H9 (cell line): ENCODE data around the gene JUNB. TPM values are rescaled to one million over a fixed set of nuclear protein-coding genes. Genes with fewer than 3 reads are reported as not detected.

Experiments
- DNase-seq: peaks from one replicate; pipeline ENCODE4 v3.0.0-alpha.2; 2017
- H2AFZ ChIP-seq: one replicate; pipeline ENCODE4 v1.6.1; 2013; ENCODE audit warnings: mild to moderate bottlenecking, low read length, control low read depth, moderate library complexity
- H2AK5ac ChIP-seq: 2 replicates; pipeline ENCODE4 v1.6.1; 2013; ENCODE audit warnings: low read length, control low read depth, mixed read lengths; ENCODE audit not compliant: insufficient read length
- H2BK120ac ChIP-seq: one replicate; pipeline ENCODE4 v1.6.1; 2013; ENCODE audit warnings: low read depth, mild to moderate bottlenecking, low read length, control low read depth, inconsistent platforms; ENCODE audit not compliant: poor library complexity, severe bottlenecking
- H2BK12ac ChIP-seq: 2 replicates; pipeline ENCODE4 v1.6.1; 2013; ENCODE audit warnings: low read length, control low read depth, mixed read lengths, low read depth; ENCODE audit not compliant: insufficient read length
- H2BK15ac ChIP-seq: 2 replicates; pipeline ENCODE4 v1.6.1; 2013; ENCODE audit warnings: low read depth, low read length, control low read depth
- H2BK20ac ChIP-seq: one replicate; pipeline ENCODE4 v1.6.1; 2013; ENCODE audit warnings: low read depth, mild to moderate bottlenecking, low read length, control low read depth, inconsistent platforms; ENCODE audit not compliant: poor library complexity, severe bottlenecking
- H2BK5ac ChIP-seq: 2 replicates; pipeline ENCODE4 v1.6.1; 2013; ENCODE audit warnings: low read length, control low read depth, mixed read lengths; ENCODE audit not compliant: insufficient read length
- H3K14ac ChIP-seq: 2 replicates; pipeline ENCODE4 v1.6.1; 2013; ENCODE audit warnings: low read length, control low read depth; ENCODE audit not compliant: insufficient read depth
- H3K18ac ChIP-seq: 2 replicates; pipeline ENCODE4 v1.6.1; 2013; ENCODE audit warnings: low read depth, mild to moderate bottlenecking, mixed read lengths, low read length, control low read depth; ENCODE audit not compliant: insufficient read length
- H3K23ac ChIP-seq: 2 replicates; pipeline ENCODE4 v1.6.1; 2013; ENCODE audit warnings: low read length, control low read depth, mixed read lengths, low read depth; ENCODE audit not compliant: insufficient read length
- H3K23me2 ChIP-seq: 2 replicates; pipeline ENCODE4 v1.6.1; 2013; ENCODE audit warnings: low read depth, mild to moderate bottlenecking, mixed read lengths, low read length, control low read depth; ENCODE audit not compliant: insufficient read length, poor library complexity, severe bottlenecking
- H3K27ac ChIP-seq: 2 replicates; pipeline ENCODE4 v1.5.1; 2013; ENCODE audit warnings: low read length, control low read depth, mixed read lengths, low read depth; ENCODE audit not compliant: insufficient read length
- H3K27me3 ChIP-seq: 2 replicates; pipeline ENCODE4 v1.6.1; 2013; ENCODE audit warnings: low read length, control low read depth, inconsistent platforms; ENCODE audit not compliant: insufficient read depth
- H3K4ac ChIP-seq: 2 replicates; pipeline ENCODE4 v1.6.1; 2013; ENCODE audit warnings: low read depth, mild to moderate bottlenecking, control low read depth, inconsistent platforms, low read length, moderate library complexity
- H3K4me1 ChIP-seq: 2 replicates; pipeline ENCODE4 v1.6.1; 2013; ENCODE audit warnings: low read length, control low read depth, inconsistent platforms; ENCODE audit not compliant: insufficient read depth
- H3K4me2 ChIP-seq: 2 replicates; pipeline ENCODE4 v1.6.1; 2013; ENCODE audit warnings: low read length, control low read depth, mixed read lengths; ENCODE audit not compliant: insufficient read length, insufficient read depth
- H3K56ac ChIP-seq: 2 replicates; pipeline ENCODE4 v1.6.1; 2013; ENCODE audit warnings: low read depth, mild to moderate bottlenecking, mixed read lengths, low read length, control low read depth; ENCODE audit not compliant: insufficient read length
- H3K79me1 ChIP-seq: 2 replicates; pipeline ENCODE4 v1.6.1; 2013; ENCODE audit warnings: low read depth, mild to moderate bottlenecking, moderate library complexity, low read length, control low read depth, inconsistent platforms; ENCODE audit not compliant: insufficient read depth, poor library complexity, severe bottlenecking
- H3K79me2 ChIP-seq: 2 replicates; pipeline ENCODE4 v1.6.1; 2013; ENCODE audit warnings: low read length, control low read depth, inconsistent platforms; ENCODE audit not compliant: insufficient read depth
- H3K9ac ChIP-seq: 2 replicates; pipeline ENCODE4 v1.6.1; 2013; ENCODE audit warnings: low read length, control low read depth, mixed read lengths; ENCODE audit not compliant: insufficient read length; ENCODE audit errors: extremely low read depth
- H3K9me3 ChIP-seq: one replicate; pipeline ENCODE4 v1.6.1; 2013; ENCODE audit warnings: low read depth, low read length, inconsistent platforms; ENCODE audit not compliant: control insufficient read depth
- H3T11ph ChIP-seq: one replicate; pipeline ENCODE4 v1.6.1; 2013; ENCODE audit warnings: mild to moderate bottlenecking, low read length, control low read depth, inconsistent platforms
- H4K20me1 ChIP-seq: one replicate; pipeline ENCODE4 v1.6.1; 2013; ENCODE audit not compliant: control insufficient read depth, insufficient read length, insufficient read depth
- H4K5ac ChIP-seq: 2 replicates; pipeline ENCODE4 v1.6.1; 2013; ENCODE audit warnings: low read depth, mild to moderate bottlenecking, mixed read lengths, low read length, control low read depth; ENCODE audit not compliant: insufficient read length
- H4K8ac ChIP-seq: replicated peaks from 2 replicates; pipeline ENCODE4 v1.6.1; 2013; ENCODE audit warnings: low read length, control low read depth, mixed read lengths, low read depth; ENCODE audit not compliant: insufficient read length
- H4K91ac ChIP-seq: 2 replicates; pipeline ENCODE4 v1.6.1; 2013; ENCODE audit warnings: low read depth, mild to moderate bottlenecking, moderate library complexity, mixed read lengths, low read length, control low read depth; ENCODE audit not compliant: insufficient read length
- H3K27ac Mint-ChIP-seq, 3 experiments: 2 replicates in 2 of 3; 3 replicates in 1 of 3; pipeline ENCODE4 v1.8.0; 2020 to 2021; ENCODE audit warnings: mixed read lengths in 3 of 3, mild to moderate bottlenecking in 1 of 3, moderate library complexity in 1 of 3
- H3K27me3 Mint-ChIP-seq: 2 replicates; pipeline ENCODE4 v1.8.0; 2021; ENCODE audit warnings: low read depth, mild to moderate bottlenecking, moderate library complexity, mixed read lengths
- H3K36me3 Mint-ChIP-seq, 3 experiments: 2 replicates in 2 of 3; 3 replicates in 1 of 3; pipeline ENCODE4 v1.8.0; 2020 to 2021; ENCODE audit warnings: low read depth in 3 of 3, mixed read lengths in 3 of 3; ENCODE audit not compliant: insufficient read depth in 1 of 3
- H3K4me1 Mint-ChIP-seq, 2 experiments: 2 replicates each; pipeline ENCODE4 v1.8.0; 2020; ENCODE audit warnings: mixed read lengths in 2 of 2
- H3K4me3 Mint-ChIP-seq, 2 experiments: 2 replicates in 1 of 2; 3 replicates in 1 of 2; pipeline ENCODE4 v1.8.0; 2020 to 2021; ENCODE audit warnings: mild to moderate bottlenecking in 2 of 2, mixed read lengths in 2 of 2, moderate library complexity in 1 of 2
- H3K9me3 Mint-ChIP-seq, 2 experiments: 2 replicates in 1 of 2; 3 replicates in 1 of 2; pipeline ENCODE4 v1.8.0; 2020; ENCODE audit warnings: mild to moderate bottlenecking in 2 of 2, mixed read lengths in 2 of 2, moderate library complexity in 1 of 2
- CTCF ChIP-seq: fragments of 200-600 bp; sonication (generic); conservative IDR thresholded peaks from 3 replicates; pipeline ENCODE4 v1.8.0; 2021; ENCODE audit warnings: antibody characterized with exemption, mild to moderate bottlenecking
- WGBS: extraction: QIAGEN DNeasy Blood & Tissue Kit; methylation state at CpG from one replicate; pipeline ENCODE4 v1.1.7; 2013; ENCODE audit warnings: missing lambda C conversion rate, low lambda C conversion rate, mixed read lengths; ENCODE audit not compliant: insufficient read length; ENCODE audit errors: extremely low coverage; 5-methylcytosine and 5-hydroxymethylcytosine counted together
- total RNA-seq: library from RNA; stranded (reverse); gene quantifications from 2 replicates; pipeline ENCODE4 v1.2.1, GENCODE V29; 2021

JUNB gene
- total RNA-seq, 1 experiment from 2014 or later, result 15.9 TPM

- Histone ChIP-seq H3K79me1 (peaks cover 4% of the 10 kb centered on the region), H2BK20ac (no peak overlapping the region), H3K27ac (no peak overlapping the region), H2BK120ac (no peak overlapping the region), H4K91ac (no peak overlapping the region), H2AK5ac (no peak overlapping the region), H3K9me3 (no peaks in the 10 kb centered on the region), H3K14ac (no peak overlapping the region), H2BK5ac (no peak overlapping the region), H3K27me3 (no peaks in the 10 kb centered on the region), H3T11ph (no peak overlapping the region), H4K20me1 (no peaks in the 10 kb centered on the region), H3K4me2 (peak overlapping the region; percentile 84), H3K23ac (no peak overlapping the region), H2BK15ac (no peak overlapping the region), H2BK12ac (no peak overlapping the region), H2AFZ (no peak overlapping the region), H3K4ac (no peak overlapping the region), H4K8ac (no peak overlapping the region), H3K23me2 (peaks cover 17% of the 10 kb centered on the region), H3K56ac (no peak overlapping the region), H3K9ac (no peak overlapping the region), H4K5ac (no peak overlapping the region), H3K18ac (no peak overlapping the region), H3K79me2 (no peaks in the 10 kb centered on the region), H3K4me1 (no peaks in the 10 kb centered on the region; the same call in 1 of the 2 replicates)
- DNase-seq, result no peak
- H3K4me3 Mint-ChIP-seq, result peak overlapping the region; percentile 91 to 94
- peaks cover 20 to 22% of the 10 kb centered on the region in 2 experiments for H3K4me1 Mint-ChIP-seq
- H3K36me3 Mint-ChIP-seq, result peaks cover 11 to 44% (median 35%) of the 10 kb centered on the region in 3 experiments; a peak in 6 of 7 replicates
- no peak for TF ChIP-seq CTCF
- H3K27me3 Mint-ChIP-seq, result peaks cover 6% of the 10 kb centered on the region
- no peak overlapping the region for H3K27ac Mint-ChIP-seq
- no CpG with 5 or more reads among the region's 1 CpG for WGBS
- H3K9me3 Mint-ChIP-seq, result no peaks in the 10 kb centered on the region; a peak in 1 of 5 replicates
Observed at GRCh38 chr19:12800466-12800770, 9.1 kb downstream of the JUNB start.
